PFSK-1 (cell line): ENCODE results near the gene NRXN3.

Experiments used
- FOXP2 ChIP-seq: optimal IDR thresholded peaks from 2 replicates; pipeline ENCODE3; 2011; ENCODE audit warnings: borderline replicate concordance, control low read depth, inconsistent platforms; ENCODE audit not compliant: insufficient read depth; ENCODE audit errors: extremely low read length, extremely low read depth
- POLR2AphosphoS5 ChIP-seq: IDR thresholded peaks from 2 replicates; pipeline ENCODE4 v1.6.1; 2012; ENCODE audit warnings: low read depth, mild to moderate bottlenecking, control low read depth, low read length, moderate library complexity
- SIN3A ChIP-seq: IDR thresholded peaks from 2 replicates; pipeline ENCODE4 v1.6.1; 2012; ENCODE audit warnings: mild to moderate bottlenecking, low read length, moderate library complexity, borderline replicate concordance; ENCODE audit not compliant: insufficient read depth
- TAF1 ChIP-seq: IDR thresholded peaks from 2 replicates; pipeline ENCODE4 v1.6.1; 2012; ENCODE audit warnings: low read length, control low read depth, borderline replicate concordance; ENCODE audit not compliant: insufficient read depth
- TF ChIP-seq, protein P1 (sequence below), 2 experiments: IDR thresholded peaks; 2 replicates each; pipeline versions ENCODE4 v1.6.1 to v1.8.0; 2011 to 2012; ENCODE audit warnings: low read depth in 2 of 2, low read length in 2 of 2, control low read depth in 1 of 2, inconsistent platforms in 1 of 2, mild to moderate bottlenecking in 1 of 2, moderate library complexity in 1 of 2; ENCODE audit not compliant: insufficient read depth in 1 of 2

NRXN3 gene

DNA sequence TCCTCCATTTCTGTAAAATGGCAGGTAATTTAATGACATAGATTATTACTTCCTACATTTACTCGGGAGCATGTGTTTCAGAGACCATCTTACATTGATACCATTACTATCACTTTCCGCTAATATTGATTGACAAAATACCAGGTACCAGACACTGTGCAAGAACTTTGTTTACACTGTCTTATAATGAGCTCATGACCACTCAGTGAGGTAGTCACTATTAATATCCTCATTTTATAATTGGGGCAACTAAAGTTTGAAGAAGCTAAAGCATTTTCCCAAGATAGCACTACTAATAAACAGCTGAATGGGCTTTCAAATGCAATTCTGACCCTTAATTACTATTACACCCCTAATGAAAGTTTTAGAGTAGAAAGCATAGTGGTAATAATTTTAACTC is 1306.4 kb downstream of the NRXN3 start:
- TF ChIP-seq FOXP2: no peak
- TF ChIP-seq, protein P1, sequence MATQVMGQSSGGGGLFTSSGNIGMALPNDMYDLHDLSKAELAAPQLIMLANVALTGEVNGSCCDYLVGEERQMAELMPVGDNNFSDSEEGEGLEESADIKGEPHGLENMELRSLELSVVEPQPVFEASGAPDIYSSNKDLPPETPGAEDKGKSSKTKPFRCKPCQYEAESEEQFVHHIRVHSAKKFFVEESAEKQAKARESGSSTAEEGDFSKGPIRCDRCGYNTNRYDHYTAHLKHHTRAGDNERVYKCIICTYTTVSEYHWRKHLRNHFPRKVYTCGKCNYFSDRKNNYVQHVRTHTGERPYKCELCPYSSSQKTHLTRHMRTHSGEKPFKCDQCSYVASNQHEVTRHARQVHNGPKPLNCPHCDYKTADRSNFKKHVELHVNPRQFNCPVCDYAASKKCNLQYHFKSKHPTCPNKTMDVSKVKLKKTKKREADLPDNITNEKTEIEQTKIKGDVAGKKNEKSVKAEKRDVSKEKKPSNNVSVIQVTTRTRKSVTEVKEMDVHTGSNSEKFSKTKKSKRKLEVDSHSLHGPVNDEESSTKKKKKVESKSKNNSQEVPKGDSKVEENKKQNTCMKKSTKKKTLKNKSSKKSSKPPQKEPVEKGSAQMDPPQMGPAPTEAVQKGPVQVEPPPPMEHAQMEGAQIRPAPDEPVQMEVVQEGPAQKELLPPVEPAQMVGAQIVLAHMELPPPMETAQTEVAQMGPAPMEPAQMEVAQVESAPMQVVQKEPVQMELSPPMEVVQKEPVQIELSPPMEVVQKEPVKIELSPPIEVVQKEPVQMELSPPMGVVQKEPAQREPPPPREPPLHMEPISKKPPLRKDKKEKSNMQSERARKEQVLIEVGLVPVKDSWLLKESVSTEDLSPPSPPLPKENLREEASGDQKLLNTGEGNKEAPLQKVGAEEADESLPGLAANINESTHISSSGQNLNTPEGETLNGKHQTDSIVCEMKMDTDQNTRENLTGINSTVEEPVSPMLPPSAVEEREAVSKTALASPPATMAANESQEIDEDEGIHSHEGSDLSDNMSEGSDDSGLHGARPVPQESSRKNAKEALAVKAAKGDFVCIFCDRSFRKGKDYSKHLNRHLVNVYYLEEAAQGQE (IDR thresholded peaks at IDR 0.05; ENCODE audit: insufficient read depth in 1 of 2, low read depth in 2 of 2, low read length in 2 of 2): no peak
- TF ChIP-seq SIN3A: no peak
- no peak for TF ChIP-seq POLR2AphosphoS5
- TF ChIP-seq TAF1: no peak

- TF ChIP-seq, protein P1 (IDR thresholded peaks at IDR 0.05; ENCODE audit: insufficient read depth in 1 of 2, low read depth in 2 of 2, low read length in 2 of 2): no peak
- TF ChIP-seq POLR2AphosphoS5: no peak
- TF ChIP-seq FOXP2: no peak
Measured at GRCh38 chr14:79480212-79480611, 1310.0 kb downstream of the NRXN3 start.

GRCh38 chr14:79482825-79483224 is 1312.7 kb downstream of the NRXN3 start:
- no peak for TF ChIP-seq FOXP2
- no peak for TF ChIP-seq TAF1
- no peak for TF ChIP-seq POLR2AphosphoS5
- no peak for TF ChIP-seq SIN3A
- TF ChIP-seq, protein P1 (IDR thresholded peaks at IDR 0.05; ENCODE audit: insufficient read depth in 1 of 2, low read depth in 2 of 2, low read length in 2 of 2): no peak

- TF ChIP-seq FOXP2 (no peak), SIN3A (no peak), TAF1 (no peak), POLR2AphosphoS5 (no peak)
- TF ChIP-seq, protein P1 (IDR thresholded peaks at IDR 0.05; ENCODE audit: insufficient read depth in 1 of 2, low read depth in 2 of 2, low read length in 2 of 2): no peak
Measured at GRCh38 chr14:79483477-79484388, 1313.6 kb downstream of the NRXN3 start.

- TF ChIP-seq, protein P1 (IDR thresholded peaks at IDR 0.05; ENCODE audit: insufficient read depth in 1 of 2, low read depth in 2 of 2, low read length in 2 of 2): no peak
Measured at GRCh38 chr14:79487632-79488031, 1317.5 kb downstream of the NRXN3 start.
